SK-N-SH treated with all-trans-retinoic acid at 6 μM for 48 hours (cell line): ENCODE data around the gene ERGIC1.

Source experiments
- ATAC-seq: fragments of 200-7000 bp; cut with Tn5 transposase; 3 replicates; pipeline ENCODE4 v1.9.1; 2020; ENCODE audit warnings: mild to moderate bottlenecking, moderate library complexity
- ARNTL ChIP-seq: fragments of 450-650 bp; formaldehyde crosslinking; IDR thresholded peaks from 2 replicates; pipeline ENCODE4 v1.5.0; 2020; ENCODE audit warnings: low read depth, mild to moderate bottlenecking, moderate library complexity, borderline replicate concordance
- BACH2 ChIP-seq: fragments of 250-450 bp; sonication (Bioruptor Pico); IDR thresholded peaks from 2 replicates; pipeline ENCODE4 v1.9.0; 2021; ENCODE audit warnings: mild to moderate bottlenecking, borderline replicate concordance
- CSDC2 ChIP-seq: fragments of 250-450 bp; sonication (Bioruptor Pico); IDR thresholded peaks from 2 replicates; pipeline ENCODE4 v1.5.0; 2020; ENCODE audit warnings: mild to moderate bottlenecking, moderate library complexity
- ESRRG ChIP-seq: fragments of 250-450 bp; sonication (Bioruptor Pico); IDR thresholded peaks from 2 replicates; pipeline ENCODE4 v1.6.1; 2021; ENCODE audit warnings: mild to moderate bottlenecking
- GLIS3 ChIP-seq: fragments of 250-450 bp; sonication (Bioruptor Pico); IDR thresholded peaks from 2 replicates; pipeline ENCODE4 v1.5.0; 2020; ENCODE audit warnings: mild to moderate bottlenecking, moderate library complexity
- ISL1 ChIP-seq: fragments of 250-450 bp; sonication (Bioruptor Pico); IDR thresholded peaks from 2 replicates; pipeline ENCODE4 v2.1.2; 2022; ENCODE audit warnings: mild to moderate bottlenecking, moderate library complexity
- OSR1 ChIP-seq: fragments of 250-450 bp; sonication (Bioruptor Pico); IDR thresholded peaks from 2 replicates; pipeline ENCODE4 v1.8.0; 2022; ENCODE audit warnings: moderate library complexity, mild to moderate bottlenecking, inconsistent platforms
- PPARA ChIP-seq: fragments of 250-450 bp; sonication (Bioruptor Pico); IDR thresholded peaks from 2 replicates; pipeline ENCODE4 v1.5.0; 2020; ENCODE audit warnings: mild to moderate bottlenecking, borderline replicate concordance
- RARB ChIP-seq: fragments of 250-450 bp; sonication (Bioruptor Pico); IDR thresholded peaks from 2 replicates; pipeline ENCODE4 v1.8.0; 2021; ENCODE audit warnings: mild to moderate bottlenecking, moderate library complexity
- SNAI2 ChIP-seq: fragments of 250-450 bp; sonication (Bioruptor Pico); IDR thresholded peaks from 2 replicates; pipeline ENCODE4 v1.5.0; 2020; ENCODE audit warnings: mild to moderate bottlenecking, moderate library complexity
- TCF4 ChIP-seq: fragments of 250-450 bp; sonication (Bioruptor Pico); IDR thresholded peaks from 2 replicates; pipeline ENCODE4 v1.8.0; 2021; ENCODE audit warnings: mild to moderate bottlenecking, moderate library complexity, borderline replicate concordance
- TOX ChIP-seq: fragments of 250-450 bp; sonication (Bioruptor Pico); IDR thresholded peaks from 2 replicates; pipeline ENCODE4 v1.8.0; 2021; ENCODE audit warnings: mild to moderate bottlenecking, moderate library complexity, borderline replicate concordance
- ZC3H10 ChIP-seq: fragments of 250-450 bp; sonication (Bioruptor Pico); IDR thresholded peaks from 2 replicates; pipeline ENCODE4 v1.5.1; 2021; ENCODE audit warnings: mild to moderate bottlenecking, moderate library complexity
- ZFP3 ChIP-seq: fragments of 250-450 bp; sonication (Bioruptor Pico); IDR thresholded peaks from 2 replicates; pipeline ENCODE4 v1.5.0; 2020; ENCODE audit warnings: mild to moderate bottlenecking, moderate library complexity
- ZNF565 ChIP-seq: fragments of 450-650 bp; formaldehyde crosslinking; conservative IDR thresholded peaks from 2 replicates; pipeline ENCODE4 v1.5.0; 2020; ENCODE audit warnings: low read depth, mild to moderate bottlenecking, moderate library complexity
- ZNF70 ChIP-seq: fragments of 450-650 bp; formaldehyde crosslinking; IDR thresholded peaks from 2 replicates; pipeline ENCODE4 v1.5.0; 2020; ENCODE audit warnings: mild to moderate bottlenecking, moderate library complexity
- ZNF8 ChIP-seq: fragments of 450-650 bp; formaldehyde crosslinking; IDR thresholded peaks from 2 replicates; pipeline ENCODE4 v1.5.0; 2020; ENCODE audit warnings: mild to moderate bottlenecking, moderate library complexity
- TF ChIP-seq, protein P1 (sequence below): fragments of 250-450 bp; sonication (Bioruptor Pico); IDR thresholded peaks from 2 replicates; pipeline ENCODE4 v1.8.0; 2020; ENCODE audit warnings: mild to moderate bottlenecking, moderate library complexity, borderline replicate concordance
- TF ChIP-seq, protein P2 (sequence below): fragments of 250-450 bp; sonication (Bioruptor Pico); IDR thresholded peaks from 2 replicates; pipeline ENCODE4 v1.5.1; 2020; ENCODE audit warnings: low read depth, mild to moderate bottlenecking, moderate library complexity
- TF ChIP-seq, protein P3 (sequence below): fragments of 250-450 bp; sonication (Bioruptor Pico); IDR thresholded peaks from 2 replicates; pipeline ENCODE4 v1.5.0; 2020; ENCODE audit warnings: mild to moderate bottlenecking, moderate library complexity
- TF ChIP-seq, protein P4 (sequence below): fragments of 250-450 bp; sonication (Bioruptor Pico); IDR thresholded peaks from 2 replicates; pipeline ENCODE4 v1.8.0; 2021; ENCODE audit warnings: low read depth, mild to moderate bottlenecking, moderate library complexity, borderline replicate concordance
- TF ChIP-seq, protein P5 (sequence below): fragments of 250-450 bp; sonication (Bioruptor Pico); IDR thresholded peaks from 2 replicates; pipeline ENCODE4 v1.5.1; 2021; ENCODE audit warnings: mild to moderate bottlenecking, moderate library complexity

Gene ERGIC1

DNA sequence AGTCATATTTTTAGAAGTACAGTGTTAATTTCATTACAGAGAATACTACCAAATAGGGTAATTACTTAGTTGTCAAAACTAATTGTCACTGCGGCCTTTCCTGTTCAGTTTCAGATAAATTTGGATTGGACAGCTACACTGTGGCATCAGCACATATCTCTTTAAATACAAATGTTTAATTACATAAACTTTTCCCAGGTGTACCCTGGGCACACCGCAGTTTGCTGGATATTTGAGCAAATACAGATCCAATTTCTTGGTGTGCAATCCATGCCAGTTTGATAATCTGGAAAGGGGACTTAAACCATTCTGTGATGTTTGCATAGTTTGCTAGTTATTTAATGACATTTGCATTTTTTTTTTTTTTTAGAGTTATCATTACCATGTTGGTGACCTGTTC lies 160.4 kb downstream of the ERGIC1 start:
- ATAC-seq: no peak
- TF ChIP-seq, protein P1, sequence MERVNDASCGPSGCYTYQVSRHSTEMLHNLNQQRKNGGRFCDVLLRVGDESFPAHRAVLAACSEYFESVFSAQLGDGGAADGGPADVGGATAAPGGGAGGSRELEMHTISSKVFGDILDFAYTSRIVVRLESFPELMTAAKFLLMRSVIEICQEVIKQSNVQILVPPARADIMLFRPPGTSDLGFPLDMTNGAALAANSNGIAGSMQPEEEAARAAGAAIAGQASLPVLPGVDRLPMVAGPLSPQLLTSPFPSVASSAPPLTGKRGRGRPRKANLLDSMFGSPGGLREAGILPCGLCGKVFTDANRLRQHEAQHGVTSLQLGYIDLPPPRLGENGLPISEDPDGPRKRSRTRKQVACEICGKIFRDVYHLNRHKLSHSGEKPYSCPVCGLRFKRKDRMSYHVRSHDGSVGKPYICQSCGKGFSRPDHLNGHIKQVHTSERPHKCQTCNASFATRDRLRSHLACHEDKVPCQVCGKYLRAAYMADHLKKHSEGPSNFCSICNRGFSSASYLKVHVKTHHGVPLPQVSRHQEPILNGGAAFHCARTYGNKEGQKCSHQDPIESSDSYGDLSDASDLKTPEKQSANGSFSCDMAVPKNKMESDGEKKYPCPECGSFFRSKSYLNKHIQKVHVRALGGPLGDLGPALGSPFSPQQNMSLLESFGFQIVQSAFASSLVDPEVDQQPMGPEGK (CRISPR knock-in tag): no peak
- TF ChIP-seq ARNTL (CRISPR knock-in tag) (no peak), TOX (CRISPR knock-in tag) (no peak), ISL1 (CRISPR knock-in tag) (no peak), GLIS3 (CRISPR knock-in tag) (no peak), PPARA (CRISPR knock-in tag) (no peak), ESRRG (CRISPR knock-in tag) (no peak), ZNF70 (CRISPR knock-in tag) (no peak), ZNF8 (CRISPR knock-in tag) (no peak), OSR1 (CRISPR knock-in tag) (no peak), BACH2 (CRISPR knock-in tag) (no peak), RARB (CRISPR knock-in tag) (no peak), ZNF565 (CRISPR knock-in tag) (no peak), ZC3H10 (no peak), ZFP3 (CRISPR knock-in tag) (no peak), SNAI2 (CRISPR knock-in tag) (no peak)
- TF ChIP-seq, protein P2, sequence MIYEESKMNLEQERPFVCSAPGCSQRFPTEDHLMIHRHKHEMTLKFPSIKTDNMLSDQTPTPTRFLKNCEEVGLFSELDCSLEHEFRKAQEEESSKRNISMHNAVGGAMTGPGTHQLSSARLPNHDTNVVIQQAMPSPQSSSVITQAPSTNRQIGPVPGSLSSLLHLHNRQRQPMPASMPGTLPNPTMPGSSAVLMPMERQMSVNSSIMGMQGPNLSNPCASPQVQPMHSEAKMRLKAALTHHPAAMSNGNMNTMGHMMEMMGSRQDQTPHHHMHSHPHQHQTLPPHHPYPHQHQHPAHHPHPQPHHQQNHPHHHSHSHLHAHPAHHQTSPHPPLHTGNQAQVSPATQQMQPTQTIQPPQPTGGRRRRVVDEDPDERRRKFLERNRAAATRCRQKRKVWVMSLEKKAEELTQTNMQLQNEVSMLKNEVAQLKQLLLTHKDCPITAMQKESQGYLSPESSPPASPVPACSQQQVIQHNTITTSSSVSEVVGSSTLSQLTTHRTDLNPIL (CRISPR knock-in tag): no peak
- TF ChIP-seq, protein P3, sequence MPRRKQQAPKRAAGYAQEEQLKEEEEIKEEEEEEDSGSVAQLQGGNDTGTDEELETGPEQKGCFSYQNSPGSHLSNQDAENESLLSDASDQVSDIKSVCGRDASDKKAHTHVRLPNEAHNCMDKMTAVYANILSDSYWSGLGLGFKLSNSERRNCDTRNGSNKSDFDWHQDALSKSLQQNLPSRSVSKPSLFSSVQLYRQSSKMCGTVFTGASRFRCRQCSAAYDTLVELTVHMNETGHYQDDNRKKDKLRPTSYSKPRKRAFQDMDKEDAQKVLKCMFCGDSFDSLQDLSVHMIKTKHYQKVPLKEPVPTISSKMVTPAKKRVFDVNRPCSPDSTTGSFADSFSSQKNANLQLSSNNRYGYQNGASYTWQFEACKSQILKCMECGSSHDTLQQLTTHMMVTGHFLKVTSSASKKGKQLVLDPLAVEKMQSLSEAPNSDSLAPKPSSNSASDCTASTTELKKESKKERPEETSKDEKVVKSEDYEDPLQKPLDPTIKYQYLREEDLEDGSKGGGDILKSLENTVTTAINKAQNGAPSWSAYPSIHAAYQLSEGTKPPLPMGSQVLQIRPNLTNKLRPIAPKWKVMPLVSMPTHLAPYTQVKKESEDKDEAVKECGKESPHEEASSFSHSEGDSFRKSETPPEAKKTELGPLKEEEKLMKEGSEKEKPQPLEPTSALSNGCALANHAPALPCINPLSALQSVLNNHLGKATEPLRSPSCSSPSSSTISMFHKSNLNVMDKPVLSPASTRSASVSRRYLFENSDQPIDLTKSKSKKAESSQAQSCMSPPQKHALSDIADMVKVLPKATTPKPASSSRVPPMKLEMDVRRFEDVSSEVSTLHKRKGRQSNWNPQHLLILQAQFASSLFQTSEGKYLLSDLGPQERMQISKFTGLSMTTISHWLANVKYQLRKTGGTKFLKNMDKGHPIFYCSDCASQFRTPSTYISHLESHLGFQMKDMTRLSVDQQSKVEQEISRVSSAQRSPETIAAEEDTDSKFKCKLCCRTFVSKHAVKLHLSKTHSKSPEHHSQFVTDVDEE (CRISPR knock-in tag): no peak
- TF ChIP-seq, protein P4, sequence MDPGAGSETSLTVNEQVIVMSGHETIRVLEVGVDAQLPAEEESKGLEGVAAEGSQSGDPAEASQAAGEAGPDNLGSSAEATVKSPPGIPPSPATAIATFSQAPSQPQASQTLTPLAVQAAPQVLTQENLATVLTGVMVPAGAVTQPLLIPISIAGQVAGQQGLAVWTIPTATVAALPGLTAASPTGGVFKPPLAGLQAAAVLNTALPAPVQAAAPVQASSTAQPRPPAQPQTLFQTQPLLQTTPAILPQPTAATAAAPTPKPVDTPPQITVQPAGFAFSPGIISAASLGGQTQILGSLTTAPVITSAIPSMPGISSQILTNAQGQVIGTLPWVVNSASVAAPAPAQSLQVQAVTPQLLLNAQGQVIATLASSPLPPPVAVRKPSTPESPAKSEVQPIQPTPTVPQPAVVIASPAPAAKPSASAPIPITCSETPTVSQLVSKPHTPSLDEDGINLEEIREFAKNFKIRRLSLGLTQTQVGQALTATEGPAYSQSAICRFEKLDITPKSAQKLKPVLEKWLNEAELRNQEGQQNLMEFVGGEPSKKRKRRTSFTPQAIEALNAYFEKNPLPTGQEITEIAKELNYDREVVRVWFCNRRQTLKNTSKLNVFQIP (CRISPR knock-in tag): no peak
- TF ChIP-seq, protein P5, sequence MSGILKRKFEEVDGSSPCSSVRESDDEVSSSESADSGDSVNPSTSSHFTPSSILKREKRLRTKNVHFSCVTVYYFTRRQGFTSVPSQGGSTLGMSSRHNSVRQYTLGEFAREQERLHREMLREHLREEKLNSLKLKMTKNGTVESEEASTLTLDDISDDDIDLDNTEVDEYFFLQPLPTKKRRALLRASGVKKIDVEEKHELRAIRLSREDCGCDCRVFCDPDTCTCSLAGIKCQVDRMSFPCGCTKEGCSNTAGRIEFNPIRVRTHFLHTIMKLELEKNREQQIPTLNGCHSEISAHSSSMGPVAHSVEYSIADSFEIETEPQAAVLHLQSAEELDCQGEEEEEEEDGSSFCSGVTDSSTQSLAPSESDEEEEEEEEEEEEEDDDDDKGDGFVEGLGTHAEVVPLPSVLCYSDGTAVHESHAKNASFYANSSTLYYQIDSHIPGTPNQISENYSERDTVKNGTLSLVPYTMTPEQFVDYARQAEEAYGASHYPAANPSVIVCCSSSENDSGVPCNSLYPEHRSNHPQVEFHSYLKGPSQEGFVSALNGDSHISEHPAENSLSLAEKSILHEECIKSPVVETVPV (CRISPR knock-in tag): no peak

DNA sequence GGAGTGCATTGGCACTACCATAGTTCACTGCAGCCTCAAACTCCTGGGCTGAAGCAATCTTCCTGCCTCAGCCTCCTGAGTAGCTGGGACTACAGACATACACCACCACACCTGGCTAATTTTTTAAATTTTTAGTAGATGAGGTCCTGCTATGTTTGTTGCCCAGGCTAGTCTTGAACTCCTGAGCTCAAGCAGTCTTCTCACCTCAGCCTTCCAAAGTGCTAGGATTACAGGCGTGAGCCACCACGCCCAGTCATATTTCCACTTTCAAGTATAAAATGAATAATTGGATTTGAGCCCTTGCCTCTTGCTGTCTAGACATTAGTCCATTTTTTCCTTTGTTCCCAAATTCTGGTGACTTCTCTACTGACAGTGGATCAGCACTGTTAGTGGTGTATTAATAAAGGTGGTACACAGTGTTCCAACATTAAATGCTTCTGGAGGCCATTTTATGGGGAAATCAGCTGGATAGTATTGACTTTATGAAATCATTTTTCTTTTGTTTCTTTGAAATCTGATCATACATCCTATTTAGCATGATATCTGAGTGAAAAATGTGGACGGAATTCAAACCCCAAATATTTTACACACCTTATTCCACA lies 165.4 kb downstream of the ERGIC1 start:
- TF ChIP-seq ZFP3 (CRISPR knock-in tag): no peak
- TF ChIP-seq SNAI2 (CRISPR knock-in tag): no peak
- no peak for ATAC-seq

DNA sequence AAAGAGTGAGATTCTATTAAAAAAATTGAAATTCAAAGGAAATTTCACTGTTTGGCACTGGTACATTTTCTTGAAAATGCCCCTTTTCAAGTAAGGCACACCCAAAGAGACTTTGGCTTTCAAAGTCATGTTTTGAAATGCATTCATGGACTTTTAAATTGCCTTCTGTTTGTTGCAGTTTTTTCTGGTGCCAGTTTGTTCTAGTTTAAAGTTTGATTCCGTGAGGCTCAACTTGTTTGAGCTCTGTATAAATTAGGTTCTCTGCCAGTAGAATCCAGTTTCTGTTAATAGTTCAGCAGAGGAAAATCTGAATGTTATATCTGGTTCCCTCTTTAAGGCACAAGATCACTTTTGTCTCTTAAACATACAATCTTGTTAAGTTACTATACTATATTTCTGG lies 165.9 kb downstream of the ERGIC1 start:
- TF ChIP-seq ZNF70 (CRISPR knock-in tag) (no peak), ZNF8 (CRISPR knock-in tag) (no peak), SNAI2 (CRISPR knock-in tag) (no peak), CSDC2 (CRISPR knock-in tag) (no peak), ESRRG (CRISPR knock-in tag) (no peak), BACH2 (CRISPR knock-in tag) (no peak), ZFP3 (CRISPR knock-in tag) (no peak), ZC3H10 (no peak), ISL1 (CRISPR knock-in tag) (no peak), RARB (CRISPR knock-in tag) (no peak), ZNF565 (CRISPR knock-in tag) (no peak), TOX (CRISPR knock-in tag) (no peak), GLIS3 (CRISPR knock-in tag) (no peak), TCF4 (CRISPR knock-in tag) (no peak)
- TF ChIP-seq, protein P4 (CRISPR knock-in tag): no peak
- TF ChIP-seq, protein P5 (CRISPR knock-in tag): no peak
- no peak for ATAC-seq
